Endodermal cell (in vitro differentiated cells): ENCODE measurements around the gene TIAM2. TPM values are rescaled to one million over a fixed set of nuclear protein-coding genes. Genes with fewer than 3 reads are reported as not detected.
A peak's percentile ranks its signal among the peaks of the same experiment; 100 is the strongest.

ENCODE experiments used
- DNase-seq: peaks from one replicate; pipeline ENCODE4 v3.0.0-alpha.2; 2017
- H3K27ac ChIP-seq: 2 replicates; pipeline ENCODE4 v1.5.1; 2013; ENCODE audit warnings: mild to moderate bottlenecking, low read depth, low read length, moderate library complexity
- H3K27me3 ChIP-seq: 2 replicates; pipeline ENCODE4 v1.6.1; 2013; ENCODE audit warnings: mild to moderate bottlenecking, low read length, moderate library complexity; ENCODE audit not compliant: insufficient read depth, control insufficient read depth, poor library complexity, severe bottlenecking
- H3K36me3 ChIP-seq: 2 replicates; pipeline ENCODE4 v1.7.0; 2013; ENCODE audit warnings: mild to moderate bottlenecking, low read length, moderate library complexity; ENCODE audit not compliant: control insufficient read depth, insufficient read depth
- H3K4me1 ChIP-seq: one replicate; pipeline ENCODE4 v1.7.0; 2013; ENCODE audit warnings: low read length; ENCODE audit not compliant: control insufficient read depth, insufficient read depth
- H3K4me3 ChIP-seq: 2 replicates; pipeline ENCODE4 v1.5.1; 2013; ENCODE audit warnings: mild to moderate bottlenecking, low read length, moderate library complexity
- H3K9ac ChIP-seq: 2 replicates; pipeline ENCODE4 v1.6.1; 2013; ENCODE audit warnings: mild to moderate bottlenecking, low read length, moderate library complexity; ENCODE audit not compliant: poor library complexity, severe bottlenecking; ENCODE audit errors: extremely low read depth
- H3K9me3 ChIP-seq: 2 replicates; pipeline ENCODE4 v1.6.1; 2013; ENCODE audit warnings: mild to moderate bottlenecking, low read length, moderate library complexity; ENCODE audit not compliant: control insufficient read depth
- H3K27ac Mint-ChIP-seq: 2 replicates; pipeline ENCODE4 v1.8.0; 2020; ENCODE audit warnings: mixed read lengths
- H3K27me3 Mint-ChIP-seq: 2 replicates; pipeline ENCODE4 v1.8.0; 2021; ENCODE audit warnings: mild to moderate bottlenecking, mixed read lengths; ENCODE audit not compliant: insufficient read depth
- H3K36me3 Mint-ChIP-seq: 2 replicates; pipeline ENCODE4 v1.8.0; 2020; ENCODE audit warnings: low read depth, mixed read lengths
- H3K4me1 Mint-ChIP-seq: 2 replicates; pipeline ENCODE4 v1.8.0; 2020; ENCODE audit warnings: mixed read lengths
- H3K4me3 Mint-ChIP-seq: 2 replicates; pipeline ENCODE4 v1.8.0; 2020; ENCODE audit warnings: mild to moderate bottlenecking, moderate library complexity, mixed read lengths
- H3K9me3 Mint-ChIP-seq: 2 replicates; pipeline ENCODE4 v1.8.0; 2020; ENCODE audit warnings: mild to moderate bottlenecking, mixed read lengths
- CTCF ChIP-seq: fragments of 200-600 bp; sonication (generic); conservative IDR thresholded peaks from 2 replicates; pipeline ENCODE4 v1.5.0; 2021; ENCODE audit warnings: antibody characterized with exemption, mild to moderate bottlenecking
- WGBS, 2 experiments: methylation state at CpG; one replicate each; pipeline versions ENCODE4 v1.1.5 to v1.1.7; 2013; ENCODE audit warnings: missing lambda C conversion rate in 2 of 2, mixed read lengths in 1 of 2; ENCODE audit not compliant: insufficient coverage in 1 of 2, insufficient read length in 1 of 2; 5-methylcytosine and 5-hydroxymethylcytosine counted together
- total RNA-seq, 2 donors: library from RNA; stranded (reverse); fragmentation: NEBNext Ultra II Directional in 1 of 2; extraction: Animal tissue kit (Norgen Biotek cat#: 25700) in 1 of 2; gene quantifications; 2 replicates in 1 of 2; 3 replicates in 1 of 2; pipeline ENCODE4 v1.2.1, GENCODE V29; 2021

TIAM2 gene
- total RNA-seq, 2 donors from 2014 or later = 15.7 to 17.5 TPM

- no peak overlapping the region for H3K4me3 Mint-ChIP-seq
- no peak overlapping the region for H3K27ac ChIP-seq
- peaks cover 21% of the 10 kb centered on the region for H3K4me1 Mint-ChIP-seq
- H3K4me1 ChIP-seq = peaks cover 8% of the 10 kb centered on the region
- no peaks in the 10 kb centered on the region for H3K27me3 Mint-ChIP-seq
- H3K9me3 Mint-ChIP-seq = peaks cover 6% of the 10 kb centered on the region
- peak overlapping the region; percentile 59 for H3K27ac Mint-ChIP-seq
- no peak overlapping the region for H3K9ac ChIP-seq
- peaks cover 6% of the 10 kb centered on the region for H3K36me3 Mint-ChIP-seq
- no peak overlapping the region for H3K4me3 ChIP-seq
- H3K9me3 ChIP-seq = peaks cover 5% of the 10 kb centered on the region
- TF ChIP-seq CTCF = no peak
- 80 to 93% methylated on average over 6 to 12 of the region's 12 CpGs for WGBS, 2 experiments
- H3K27me3 ChIP-seq = no peaks in the 10 kb centered on the region
- no peaks in the 10 kb centered on the region for H3K36me3 ChIP-seq
- no peak for DNase-seq
Measured at GRCh38 chr6:155223646-155224451, 228.7 kb downstream of the TIAM2 start.

GRCh38 chr6:155224618-155225017 lies 229.5 kb downstream of the TIAM2 start:
- peaks cover 7% of the 10 kb centered on the region for H3K9me3 Mint-ChIP-seq
- no peak overlapping the region for H3K27ac Mint-ChIP-seq
- Histone ChIP-seq H3K4me1 (peaks cover 8% of the 10 kb centered on the region), H3K9me3 (peaks cover 5% of the 10 kb centered on the region), H3K36me3 (no peaks in the 10 kb centered on the region), H3K27ac (no peak overlapping the region), H3K9ac (no peak overlapping the region), H3K27me3 (no peaks in the 10 kb centered on the region), H3K4me3 (no peak overlapping the region)
- no peak for TF ChIP-seq CTCF
- peaks cover 21% of the 10 kb centered on the region for H3K4me1 Mint-ChIP-seq
- no peak overlapping the region for H3K4me3 Mint-ChIP-seq
- H3K36me3 Mint-ChIP-seq = peaks cover 6% of the 10 kb centered on the region
- 87 to 92% methylated on average over 2 to 7 of the region's 7 CpGs for WGBS, 2 experiments
- H3K27me3 Mint-ChIP-seq = no peaks in the 10 kb centered on the region
- DNase-seq = no peak

GRCh38 chr6:155227046-155227445 lies 231.9 kb downstream of the TIAM2 start:
- no peak for DNase-seq
- peaks cover 8% of the 10 kb centered on the region for H3K4me1 ChIP-seq
- 79 to 85% methylated on average over 2 to 4 of the region's 4 CpGs for WGBS, 2 experiments

More at GRCh38 chr6:155227046-155227445, 231.9 kb downstream of the TIAM2 start:
- no peak overlapping the region for H3K27ac ChIP-seq
- no peaks in the 10 kb centered on the region for H3K36me3 ChIP-seq
- H3K27me3 ChIP-seq = no peaks in the 10 kb centered on the region
- Mint-ChIP-seq H3K27me3 (no peaks in the 10 kb centered on the region), H3K4me3 (no peak overlapping the region), H3K36me3 (peaks cover 10% of the 10 kb centered on the region), H3K4me1 (peaks cover 21% of the 10 kb centered on the region), H3K9me3 (peaks cover 14% of the 10 kb centered on the region), H3K27ac (no peak overlapping the region)
- H3K4me3 ChIP-seq = no peak overlapping the region
- peaks cover 5% of the 10 kb centered on the region for H3K9me3 ChIP-seq
- TF ChIP-seq CTCF = no peak
- no peak overlapping the region for H3K9ac ChIP-seq
